HEK293T (cell line): Measurements from ENCODE around the gene SLC4A11.

Source experiments
- CTCF ChIA-PET: fragments of 350-600 bp; formaldehyde crosslinking; extraction: SDS; loops from one replicate; lab custom pipeline; 2021; ENCODE audit warnings: antibody characterized with exemption, inconsistent platforms; lab: Yijun Ruan, JAX
- POLR2A ChIA-PET: fragments of 350-600 bp; formaldehyde crosslinking; extraction: SDS; loops from one replicate; lab custom pipeline; 2020; ENCODE audit warnings: antibody characterized with exemption, inconsistent platforms; lab: Yijun Ruan, JAX
- DNase-seq: peaks from one replicate; pipeline ENCODE4 v3.0.0; 2012; ENCODE audit warnings: mixed read lengths; ENCODE audit errors: extremely low spot score
- ARNT ChIP-seq: fragments of 450-650 bp; IDR thresholded peaks from 2 replicates; pipeline ENCODE4 v1.6.1; 2017; ENCODE audit warnings: mild to moderate bottlenecking
- BHLHE40 ChIP-seq: fragments of 450-650 bp; IDR thresholded peaks from 2 replicates; pipeline ENCODE4 v1.6.1; 2016; ENCODE audit warnings: mild to moderate bottlenecking, moderate library complexity, borderline replicate concordance
- CTBP1 ChIP-seq: fragments of 450-650 bp; IDR thresholded peaks from 2 replicates; pipeline ENCODE4 v1.6.1; 2016; ENCODE audit warnings: borderline replicate concordance
- ELF4 ChIP-seq: fragments of 450-650 bp; IDR thresholded peaks from 2 replicates; pipeline ENCODE4 v1.6.1; 2017; ENCODE audit warnings: antibody characterized with exemption
- FOXA1 ChIP-seq: fragments of 450-650 bp; IDR thresholded peaks from 2 replicates; pipeline ENCODE4 v1.6.1; 2016; ENCODE audit warnings: mild to moderate bottlenecking
- FOXK2 ChIP-seq: fragments of 450-650 bp; IDR thresholded peaks from 2 replicates; pipeline ENCODE4 v1.6.1; 2016; ENCODE audit warnings: mild to moderate bottlenecking
- FOXM1 ChIP-seq: fragments of 450-650 bp; IDR thresholded peaks from 2 replicates; pipeline ENCODE4 v1.6.1; 2017; ENCODE audit warnings: mild to moderate bottlenecking, borderline replicate concordance
- HDGF ChIP-seq: fragments of 450-650 bp; IDR thresholded peaks from 2 replicates; pipeline ENCODE4 v1.6.1; 2017; ENCODE audit warnings: antibody characterized with exemption, borderline replicate concordance
- L3MBTL2 ChIP-seq: fragments of 450-650 bp; conservative IDR thresholded peaks from 2 replicates; pipeline ENCODE4 v1.6.1; 2016; ENCODE audit warnings: mild to moderate bottlenecking
- LEF1 ChIP-seq: fragments of 450-650 bp; IDR thresholded peaks from 2 replicates; pipeline ENCODE4 v1.6.1; 2017; ENCODE audit warnings: mild to moderate bottlenecking, borderline replicate concordance
- NFRKB ChIP-seq: fragments of 450-650 bp; IDR thresholded peaks from 2 replicates; pipeline ENCODE4 v1.6.1; 2016; ENCODE audit warnings: mild to moderate bottlenecking, moderate library complexity
- SP1 ChIP-seq: fragments of 450-650 bp; IDR thresholded peaks from 2 replicates; pipeline ENCODE4 v1.6.1; 2017
- SUZ12 ChIP-seq: fragments of 450-650 bp; IDR thresholded peaks from 2 replicates; pipeline ENCODE4 v1.6.1; 2016; ENCODE audit warnings: mild to moderate bottlenecking
- TARDBP ChIP-seq: fragments of 450-650 bp; IDR thresholded peaks from 2 replicates; pipeline ENCODE4 v1.6.1; 2016
- ZNF384 ChIP-seq: fragments of 450-650 bp; IDR thresholded peaks from 2 replicates; pipeline ENCODE4 v1.6.1; 2016
- TF ChIP-seq, protein P1 (sequence below): fragments of 450-650 bp; IDR thresholded peaks from 2 replicates; pipeline ENCODE4 v1.6.1; 2016

The SLC4A11 gene

DNA sequence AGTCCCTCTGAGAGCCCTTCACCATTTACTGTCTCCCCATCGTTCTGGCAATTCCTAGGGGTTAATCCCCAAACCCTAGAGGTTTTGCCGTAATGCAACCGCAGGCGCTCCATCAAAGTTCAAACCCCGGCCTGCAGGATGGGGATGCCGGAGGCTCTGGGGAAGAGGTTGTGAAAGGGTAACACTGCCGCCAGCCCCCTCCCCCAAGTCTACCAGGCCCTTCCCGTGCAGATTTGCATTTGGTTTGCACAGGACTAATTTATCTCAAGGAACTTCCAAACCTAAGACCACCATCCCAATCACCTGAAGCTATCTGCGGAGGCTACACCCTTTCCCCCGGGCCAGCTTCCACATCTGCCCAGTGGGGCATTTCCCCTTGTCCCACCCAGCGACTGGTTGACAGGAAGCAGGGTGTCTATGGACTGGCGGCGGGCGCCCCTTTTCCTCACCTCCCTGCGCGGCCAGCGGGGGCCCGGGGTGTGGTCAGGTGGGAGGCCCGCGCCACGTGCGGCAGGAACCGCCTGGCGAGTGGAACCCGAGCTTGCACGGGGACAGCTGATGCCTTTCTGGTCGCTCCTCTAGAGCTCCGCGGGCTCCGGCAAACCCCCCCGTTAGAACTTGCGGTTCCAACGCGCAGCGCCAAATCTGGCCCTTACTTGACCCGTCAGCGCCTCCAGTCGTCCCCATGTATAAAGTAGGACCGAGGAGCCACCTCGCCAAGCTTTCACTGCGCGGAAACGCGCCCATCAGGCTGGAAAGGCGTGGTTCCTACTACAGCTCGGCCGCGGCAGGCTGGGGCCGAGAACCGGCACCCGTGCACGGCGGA is 9.4 kb upstream of the SLC4A11 start:
- no peak for DNase-seq
- no peak for TF ChIP-seq SUZ12
- no peak for TF ChIP-seq ELF4
- TF ChIP-seq HDGF = no peak
- TF ChIP-seq BHLHE40 = no peak
- no peak for TF ChIP-seq ZNF384
- TF ChIP-seq TARDBP = no peak
- no peak for TF ChIP-seq SP1
- no peak for TF ChIP-seq FOXM1
- TF ChIP-seq NFRKB = no peak
- TF ChIP-seq LEF1 = no peak
- ChIA-PET CTCF (interaction anchor here (1.3 kb wide), 1 partner anchor 24 kb away, joined by 3 read pairs; no protein-coding TSS in a partner anchor), POLR2A (interaction anchor here (1.6 kb wide), 1 partner anchor 9 kb away, joined by 5 read pairs; the partner anchor contains the start of gene SLC4A11)

DNA sequence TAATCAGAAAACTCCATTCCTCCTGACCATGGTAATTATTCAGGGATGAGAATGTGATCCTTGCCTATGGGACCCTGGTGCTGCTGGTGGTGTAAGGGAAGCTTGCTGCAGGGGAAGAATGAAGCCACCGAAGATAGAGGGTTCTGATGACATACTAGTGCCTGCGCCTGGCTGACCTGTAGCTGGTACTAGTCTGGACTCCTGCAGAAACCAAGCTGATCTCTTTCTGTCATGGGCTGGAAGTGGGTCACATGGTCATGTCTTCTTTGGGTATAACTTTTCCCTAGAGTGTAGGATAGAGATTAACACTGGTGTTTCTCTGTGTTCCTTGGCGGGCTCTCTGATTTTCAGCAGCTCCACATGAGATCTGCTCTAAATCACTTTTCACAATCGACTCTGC is 8.6 kb upstream of the SLC4A11 start:
- POLR2A ChIA-PET = interaction anchor here (1.6 kb wide), 1 partner anchor 8 kb away, joined by 5 read pairs; the partner anchor contains the start of gene SLC4A11
- DNase-seq = no peak
- TF ChIP-seq ZNF384 (no peak), ARNT (no peak), LEF1 (no peak), FOXM1 (no peak), BHLHE40 (no peak), FOXK2 (no peak), L3MBTL2 (no peak), TARDBP (no peak), CTBP1 (no peak), SUZ12 (no peak), SP1 (no peak), FOXA1 (no peak), HDGF (no peak)
- TF ChIP-seq, protein P1, sequence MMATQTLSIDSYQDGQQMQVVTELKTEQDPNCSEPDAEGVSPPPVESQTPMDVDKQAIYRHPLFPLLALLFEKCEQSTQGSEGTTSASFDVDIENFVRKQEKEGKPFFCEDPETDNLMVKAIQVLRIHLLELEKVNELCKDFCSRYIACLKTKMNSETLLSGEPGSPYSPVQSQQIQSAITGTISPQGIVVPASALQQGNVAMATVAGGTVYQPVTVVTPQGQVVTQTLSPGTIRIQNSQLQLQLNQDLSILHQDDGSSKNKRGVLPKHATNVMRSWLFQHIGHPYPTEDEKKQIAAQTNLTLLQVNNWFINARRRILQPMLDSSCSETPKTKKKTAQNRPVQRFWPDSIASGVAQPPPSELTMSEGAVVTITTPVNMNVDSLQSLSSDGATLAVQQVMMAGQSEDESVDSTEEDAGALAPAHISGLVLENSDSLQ = no peak
- CTCF ChIA-PET = interaction anchor here (1.3 kb wide), 1 partner anchor 25 kb away, joined by 3 read pairs; no protein-coding TSS in a partner anchor

DNA sequence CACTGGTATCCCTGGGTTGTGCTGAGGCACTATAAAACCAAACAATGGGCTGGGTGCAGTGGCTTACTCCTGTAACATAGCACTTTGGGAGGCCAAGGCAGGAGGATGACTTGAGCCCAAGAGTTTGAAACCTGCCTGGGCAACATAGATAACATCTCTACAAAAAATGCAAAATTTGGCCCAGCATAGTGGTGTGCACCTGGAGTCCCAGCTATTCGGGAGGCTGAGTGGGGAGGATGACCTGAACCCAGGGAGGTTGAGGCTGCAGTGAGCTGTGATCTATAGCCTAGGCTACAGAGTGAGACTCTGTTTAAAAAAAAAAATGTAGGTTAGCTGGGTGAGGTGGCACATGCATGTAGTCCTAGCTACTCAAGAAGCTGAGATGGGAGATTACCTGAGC is 7.7 kb upstream of the SLC4A11 start:
- CTCF ChIA-PET = interaction anchor here (0.6 kb wide), 1 partner anchor 12 kb away, joined by 7 read pairs; no protein-coding TSS in a partner anchor
- TF ChIP-seq, protein P1 = no peak
- TF ChIP-seq ELF4 = no peak
- TF ChIP-seq FOXK2 = no peak
- no peak for TF ChIP-seq LEF1
- TF ChIP-seq BHLHE40 = no peak
- TF ChIP-seq NFRKB = no peak
- no peak for TF ChIP-seq SP1
- no peak for TF ChIP-seq ZNF384
- no peak for TF ChIP-seq FOXM1
- TF ChIP-seq HDGF = no peak
- POLR2A ChIA-PET = no interaction called here
- DNase-seq = no peak

DNA sequence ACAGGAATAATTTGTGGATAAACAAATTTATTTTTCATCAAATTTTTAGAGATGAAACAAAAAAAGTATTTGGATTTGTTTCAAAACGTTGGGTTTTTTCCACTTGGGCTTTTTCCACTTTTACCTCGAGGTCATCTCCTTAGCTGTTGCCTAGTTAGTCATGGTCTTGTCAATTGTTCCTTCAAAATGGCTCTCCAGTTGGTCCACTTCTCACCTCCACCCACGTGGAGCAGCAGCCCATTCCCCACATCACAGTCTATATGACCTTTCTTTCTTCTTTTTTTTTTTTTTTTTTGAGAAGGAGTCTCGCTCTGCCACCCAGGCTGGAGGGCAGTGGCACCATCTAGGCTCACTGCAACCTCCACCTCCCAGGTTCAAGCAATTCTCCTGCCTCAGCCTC is 6.7 kb upstream of the SLC4A11 start:
- POLR2A ChIA-PET = no interaction called here
- no peak for DNase-seq
- CTCF ChIA-PET = interaction anchor here (0.8 kb wide), 1 partner anchor 37 kb away, joined by 3 read pairs; no protein-coding TSS in a partner anchor
- TF ChIP-seq, protein P1 = no peak
- peak; percentile 36; the same call in 1 of the 2 replicates for TF ChIP-seq L3MBTL2

DNA sequence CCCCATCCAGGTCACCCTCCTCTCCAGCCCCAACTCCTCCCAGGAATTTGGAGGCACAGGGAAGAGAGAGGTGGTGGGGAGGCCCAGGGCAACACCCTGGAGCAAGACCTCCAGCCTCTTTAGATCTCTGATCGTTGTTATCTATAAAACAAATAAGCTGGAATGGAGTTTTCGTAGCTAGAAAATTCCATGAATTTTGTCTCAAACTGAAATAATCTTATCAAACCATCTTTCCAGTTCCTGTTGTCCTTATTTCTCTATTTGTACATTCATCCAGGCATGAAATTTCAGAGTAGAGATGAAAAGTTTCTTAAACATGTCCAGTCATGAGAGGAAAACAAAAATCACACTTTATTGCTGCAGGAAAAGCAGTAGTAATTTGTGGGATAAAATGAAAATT is 6.2 kb upstream of the SLC4A11 start:
- no peak for TF ChIP-seq TARDBP
- no peak for TF ChIP-seq CTBP1
- TF ChIP-seq ZNF384 = no peak
- TF ChIP-seq LEF1 = no peak
- TF ChIP-seq BHLHE40 = no peak
- TF ChIP-seq NFRKB = no peak
- TF ChIP-seq ELF4 = no peak
- no peak for TF ChIP-seq SUZ12
- no peak for TF ChIP-seq FOXK2
- no peak for TF ChIP-seq L3MBTL2
- no peak for TF ChIP-seq HDGF
- no peak for TF ChIP-seq SP1
- no peak for TF ChIP-seq FOXM1
- TF ChIP-seq ARNT = no peak
- TF ChIP-seq, protein P1 = no peak
- no peak for TF ChIP-seq FOXA1
- ChIA-PET POLR2A (no interaction called here), CTCF (interaction anchor here (0.8 kb wide), 1 partner anchor 37 kb away, joined by 3 read pairs; no protein-coding TSS in a partner anchor)
- DNase-seq = no peak
